Dermis blood vessel endothelial cell (primary cell): Measurements from ENCODE around the gene NR2C1. TPM values are rescaled to one million over a fixed set of nuclear protein-coding genes. Genes with fewer than 3 reads are reported as not detected.
A peak's percentile ranks its signal among the peaks of the same experiment; 100 is the strongest.
"Not testable (repeated sequence)": the region's sequence is repeated elsewhere in the genome, so short reads cannot be mapped to it uniquely, and the experiment has no call there.

Source experiments
- DNase-seq: peaks from one replicate; pipeline ENCODE4 v3.0.0; 2010
- total RNA-seq: library from RNA; depleted of rRNA; stranded (reverse); fragments of >200 nt; gene quantifications from 2 replicates; pipeline ENCODE4 v1.2.3, GENCODE V29; 2014

NR2C1 gene
- total RNA-seq, 1 donor from 2014 or later = 28.1 TPM

DNA sequence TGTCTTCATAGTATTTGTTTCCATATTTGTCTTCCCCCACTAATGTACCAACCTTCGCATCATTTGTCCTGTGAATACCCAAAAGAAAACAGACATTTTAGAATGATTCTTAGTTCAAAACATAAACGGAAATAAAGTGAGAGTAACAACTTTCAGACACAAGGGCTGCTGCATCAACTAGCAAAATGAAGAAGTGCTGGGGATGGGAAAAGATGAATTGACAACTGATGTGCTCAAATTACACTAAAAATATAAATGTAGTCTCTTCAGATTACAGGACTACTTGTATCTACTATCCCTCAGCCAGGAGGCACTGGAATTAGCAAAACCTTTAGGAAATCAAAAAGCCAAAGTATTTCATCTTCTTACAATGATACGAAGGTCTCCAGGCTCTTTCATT, 70.7 kb downstream of the NR2C1 start:
- peak; percentile 10 for DNase-seq

DNA sequence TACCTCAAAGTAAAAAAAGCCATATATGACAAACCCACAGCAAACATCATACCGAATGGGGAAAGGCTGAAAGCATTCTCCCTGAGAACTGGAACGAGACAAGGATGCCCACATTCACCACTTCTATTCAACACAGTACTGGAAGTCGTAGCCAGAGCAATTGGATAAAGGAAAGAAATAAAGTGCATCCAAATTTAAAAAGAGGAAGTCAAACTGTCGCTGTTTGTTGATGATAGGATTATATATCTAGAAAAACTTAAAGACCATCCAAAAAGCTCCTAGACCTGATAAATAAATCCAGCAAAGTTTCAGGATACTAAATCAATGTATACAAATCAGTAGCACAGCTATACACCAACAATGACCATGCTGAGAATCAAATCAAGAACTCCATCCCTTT, 75.1 kb downstream of the NR2C1 start:
- DNase-seq = no peak

DNA sequence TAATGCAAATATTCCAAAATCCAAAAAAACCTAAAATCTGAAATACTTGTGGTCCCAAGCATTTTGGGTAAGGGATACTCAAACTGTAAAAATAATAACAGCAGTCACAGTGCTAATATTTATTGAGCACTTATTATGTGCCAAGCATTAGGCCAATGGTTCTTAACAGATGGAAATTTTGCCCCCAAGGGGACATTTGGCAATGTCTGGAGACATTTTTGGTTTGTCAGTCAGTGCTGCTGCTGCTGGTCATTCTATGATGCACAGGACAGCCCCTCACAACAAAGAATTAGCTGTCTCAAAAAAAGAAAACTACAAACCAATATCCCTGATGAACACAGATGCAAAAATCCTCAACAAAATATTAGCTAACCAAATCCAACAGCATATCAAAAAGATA, 75.7 kb downstream of the NR2C1 start:
- DNase-seq = no peak

DNA sequence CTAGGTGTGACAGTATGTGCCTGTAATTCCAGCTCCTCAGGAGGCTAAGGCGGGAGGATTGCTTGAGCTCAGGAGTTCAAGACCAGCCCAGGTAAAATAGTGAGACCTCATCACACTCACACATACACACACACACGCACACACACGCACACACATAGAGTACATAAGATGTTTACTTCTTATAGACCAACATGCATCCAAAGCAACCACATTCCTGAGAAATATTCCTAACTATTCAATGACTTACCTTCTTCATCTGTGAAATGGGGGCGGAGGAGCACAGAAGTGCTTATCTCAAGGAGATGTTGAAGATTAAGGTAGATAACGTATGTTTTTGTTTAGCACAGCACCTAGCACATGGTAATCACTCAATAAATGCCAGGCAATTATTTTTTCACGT, 76.4 kb downstream of the NR2C1 start:
- DNase-seq = no peak

DNA sequence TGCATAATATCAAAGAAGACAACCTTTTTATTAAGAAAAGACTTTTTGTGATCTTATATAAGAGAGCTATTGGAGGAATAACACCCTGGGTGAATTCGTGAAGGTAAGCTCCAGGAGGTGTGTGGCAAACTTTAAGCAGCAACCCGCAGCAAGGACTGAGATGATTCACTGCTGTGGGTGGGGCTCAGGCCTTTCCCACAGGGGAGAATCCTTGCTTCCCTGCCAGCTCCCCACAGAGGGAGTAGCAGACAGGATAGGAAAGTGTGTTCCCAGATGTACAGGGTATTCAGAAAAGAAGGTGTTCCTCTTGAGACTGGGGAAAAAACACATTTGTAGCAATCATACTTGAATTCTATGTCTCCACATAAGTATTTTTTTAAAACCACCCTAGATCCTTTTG, 79.1 kb downstream of the NR2C1 start:
- peak; percentile 13 for DNase-seq

DNA sequence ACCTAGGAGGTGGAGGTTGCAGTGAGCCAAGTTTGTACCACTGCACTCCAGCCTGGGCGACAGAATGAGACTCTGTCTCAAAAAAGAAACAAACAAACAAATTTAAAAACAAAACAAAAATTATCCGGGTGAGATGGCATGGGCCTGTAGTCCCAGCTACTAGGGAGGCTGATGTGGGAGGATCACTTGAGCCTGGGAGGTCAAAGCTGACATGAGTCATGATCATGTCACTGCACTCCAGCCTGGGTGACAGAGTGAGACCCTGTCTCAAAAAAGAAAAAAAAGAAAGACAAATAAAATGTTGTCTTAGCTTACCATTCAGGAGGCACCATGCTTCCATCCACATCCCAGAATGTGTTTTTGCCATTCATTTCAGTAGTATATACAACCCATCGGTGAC, 79.6 kb downstream of the NR2C1 start:
- not testable (repeated sequence) for DNase-seq

DNA sequence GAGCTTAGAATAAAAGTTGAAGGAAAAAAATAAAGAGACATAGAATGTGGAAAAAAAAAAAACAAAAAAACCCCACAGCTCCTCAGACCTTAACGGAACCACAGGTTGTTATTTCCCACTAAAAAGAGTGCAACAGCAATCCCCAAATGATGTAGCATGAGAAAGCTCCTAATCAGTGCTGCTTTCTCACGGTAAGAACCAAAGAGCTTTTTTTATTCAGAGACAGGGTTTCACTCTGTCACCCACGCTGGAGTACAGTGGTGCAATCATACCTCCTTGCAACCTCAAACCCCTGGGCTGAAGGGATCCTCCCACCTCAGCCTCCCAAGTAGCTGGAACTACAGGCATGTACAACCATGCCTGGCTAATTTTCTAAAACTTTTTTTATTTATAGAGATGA, 83.2 kb downstream of the NR2C1 start:
- DNase-seq = no peak

DNA sequence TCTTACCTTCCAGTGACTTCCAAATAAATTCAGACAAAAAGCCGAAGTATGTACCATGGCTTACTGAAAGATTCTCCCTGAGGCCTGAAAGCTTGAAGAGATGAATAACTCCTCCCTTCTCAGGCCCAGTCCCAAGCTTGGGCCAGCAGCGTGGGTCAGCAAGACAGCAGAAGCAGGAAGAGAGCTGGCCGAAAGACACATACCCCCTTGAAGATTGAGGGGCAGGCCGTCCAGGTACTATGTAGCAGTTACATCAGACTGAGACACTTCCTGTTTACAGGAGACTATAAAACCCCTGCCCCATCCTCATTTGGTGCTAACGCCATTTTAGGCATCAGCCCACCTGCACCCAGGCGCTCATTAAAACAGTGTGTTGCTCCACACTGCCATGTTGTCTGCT, 84.9 kb downstream of the NR2C1 start:
- no peak for DNase-seq

DNA sequence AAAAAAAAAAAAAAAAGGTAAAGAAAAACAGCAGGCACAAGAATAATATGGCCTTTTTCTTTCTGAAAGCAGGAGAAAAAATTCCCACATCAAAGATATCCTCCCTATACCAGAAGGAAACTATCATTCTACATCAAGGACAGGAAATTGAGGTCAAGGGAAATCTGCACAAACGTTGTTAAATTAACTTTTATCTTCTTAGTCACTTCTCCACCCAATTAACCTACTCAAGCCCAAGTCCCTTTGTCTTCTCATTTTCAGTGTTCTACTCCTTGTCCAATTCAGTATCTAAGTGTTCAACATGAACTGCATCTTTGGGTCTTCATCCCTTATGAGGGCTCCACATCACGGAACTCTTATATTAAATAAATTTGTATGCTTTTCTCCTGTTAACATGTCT, 85.6 kb downstream of the NR2C1 start:
- DNase-seq = no peak

DNA sequence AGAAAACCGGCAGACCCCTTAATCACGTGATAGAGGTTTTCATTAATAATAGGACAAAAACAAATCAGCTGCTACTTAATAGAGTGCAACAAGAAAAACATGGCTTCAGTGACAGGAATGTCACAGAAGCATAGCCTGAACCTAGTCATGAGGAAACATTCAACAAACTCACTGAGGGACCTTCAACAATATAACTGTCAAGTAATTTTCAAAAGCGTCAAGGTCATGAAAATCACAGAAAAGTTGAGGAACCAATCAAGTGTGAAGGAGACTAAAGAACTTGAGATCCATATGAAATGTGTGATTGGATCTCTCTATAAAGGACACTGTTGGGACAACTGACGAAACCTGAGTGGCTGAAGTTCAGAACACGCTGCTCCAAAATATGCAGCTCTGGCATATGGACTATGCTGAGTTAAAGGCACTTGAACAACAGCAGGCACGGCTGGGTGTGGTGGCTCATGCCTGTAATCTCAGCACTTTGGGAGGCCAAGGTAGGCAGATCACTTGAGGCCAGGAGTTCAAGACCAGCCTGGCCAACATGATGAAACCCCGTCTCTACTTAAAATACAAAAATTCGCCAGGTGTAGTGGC, 86.2 kb downstream of the NR2C1 start:
- no peak for DNase-seq

DNA sequence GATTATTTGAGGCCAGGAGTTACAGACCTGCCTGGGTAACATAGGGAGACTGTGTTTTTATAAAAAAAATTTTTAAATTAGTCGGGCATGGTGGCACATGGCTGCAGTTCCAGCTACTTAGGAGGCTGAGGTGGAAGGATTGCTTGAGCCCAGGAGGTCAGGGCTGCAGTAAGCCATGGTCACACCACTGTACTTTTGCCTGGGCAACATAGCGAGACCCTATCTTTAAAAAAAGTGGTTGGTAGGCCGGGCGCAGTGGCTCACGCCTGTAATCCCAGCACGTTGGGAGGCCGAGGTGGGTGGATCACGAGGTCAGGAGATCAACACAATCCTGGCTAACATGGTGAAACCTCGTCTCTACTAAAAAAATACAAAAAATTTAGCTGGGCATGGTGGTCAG, 88.3 kb downstream of the NR2C1 start:
- DNase-seq = not testable (repeated sequence)

DNA sequence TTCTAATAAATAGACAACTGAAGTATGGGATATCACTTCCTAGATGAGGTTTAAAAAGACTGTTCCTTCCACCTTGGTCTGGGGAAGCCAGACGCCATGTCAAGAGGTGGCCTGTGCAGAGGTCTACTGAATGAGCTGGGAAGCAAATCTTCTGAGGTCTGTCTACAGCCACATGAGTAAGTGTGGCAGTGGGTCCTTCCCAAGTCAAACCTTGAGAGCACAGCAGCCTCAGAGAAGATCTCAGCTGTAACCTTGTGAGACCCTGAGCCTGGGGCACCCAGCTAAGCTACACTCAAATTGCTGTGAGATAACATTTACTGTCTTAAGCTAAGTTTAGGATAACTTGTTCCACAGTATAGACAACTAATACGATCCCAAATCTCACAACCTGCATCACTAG, 90.1 kb downstream of the NR2C1 start:
- DNase-seq = no peak

DNA sequence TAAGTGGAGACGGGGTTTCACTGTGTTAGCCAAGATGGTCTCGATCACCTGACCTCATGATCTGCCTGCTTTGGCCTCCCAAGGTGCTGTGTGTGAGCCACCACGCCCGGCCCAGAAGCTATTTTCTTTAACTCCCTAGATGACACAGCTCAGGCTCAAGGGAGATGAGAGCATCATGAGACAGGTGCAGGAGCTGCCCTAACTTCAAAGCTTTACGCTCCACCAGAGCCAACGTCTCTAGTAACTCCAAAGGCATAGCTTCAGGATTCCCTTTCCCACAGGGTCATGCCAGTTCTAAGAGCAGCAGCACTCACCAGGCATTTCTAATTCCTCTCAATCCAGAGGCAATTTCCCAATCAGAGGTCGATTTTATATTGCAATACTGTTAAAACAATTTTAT, 91.0 kb downstream of the NR2C1 start:
- DNase-seq = no peak

DNA sequence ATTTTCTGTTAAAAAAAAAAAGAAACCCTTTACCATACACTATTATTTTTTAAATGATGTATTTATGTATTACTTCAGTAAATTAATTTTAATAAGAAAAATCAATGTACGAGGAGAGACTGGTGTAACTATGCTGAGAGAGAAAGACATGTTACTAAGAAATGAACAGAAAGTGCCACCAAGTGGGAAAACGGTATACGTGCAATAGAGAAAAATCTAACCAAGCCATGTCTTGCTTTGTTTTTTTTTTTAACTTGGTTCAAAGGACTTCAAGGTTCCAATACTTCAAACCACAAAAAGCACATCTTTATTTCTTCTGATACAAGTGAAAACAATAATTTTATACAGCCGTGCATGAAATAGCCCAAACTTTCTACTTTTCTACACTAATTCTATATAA, 92.8 kb downstream of the NR2C1 start:
- DNase-seq = peak; percentile 55

DNA sequence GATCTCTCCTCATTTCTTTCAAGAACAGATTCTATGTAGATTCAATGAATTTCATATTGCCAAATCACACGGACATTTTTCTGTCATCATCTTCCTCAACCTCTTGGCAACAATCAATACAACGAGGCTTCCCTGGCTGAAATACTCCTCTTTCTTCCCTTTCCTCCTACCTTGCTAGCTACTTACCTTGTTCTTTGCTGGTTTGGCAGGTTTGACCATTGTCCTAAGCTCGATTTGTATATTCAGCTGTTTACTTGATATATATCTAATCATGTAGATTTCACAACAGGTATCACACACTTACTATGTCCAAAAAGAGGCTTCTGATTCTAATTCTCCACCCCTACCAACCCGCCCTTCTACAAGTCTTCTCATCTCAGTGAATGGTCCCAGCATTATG, 93.5 kb downstream of the NR2C1 start:
- no peak for DNase-seq

DNA sequence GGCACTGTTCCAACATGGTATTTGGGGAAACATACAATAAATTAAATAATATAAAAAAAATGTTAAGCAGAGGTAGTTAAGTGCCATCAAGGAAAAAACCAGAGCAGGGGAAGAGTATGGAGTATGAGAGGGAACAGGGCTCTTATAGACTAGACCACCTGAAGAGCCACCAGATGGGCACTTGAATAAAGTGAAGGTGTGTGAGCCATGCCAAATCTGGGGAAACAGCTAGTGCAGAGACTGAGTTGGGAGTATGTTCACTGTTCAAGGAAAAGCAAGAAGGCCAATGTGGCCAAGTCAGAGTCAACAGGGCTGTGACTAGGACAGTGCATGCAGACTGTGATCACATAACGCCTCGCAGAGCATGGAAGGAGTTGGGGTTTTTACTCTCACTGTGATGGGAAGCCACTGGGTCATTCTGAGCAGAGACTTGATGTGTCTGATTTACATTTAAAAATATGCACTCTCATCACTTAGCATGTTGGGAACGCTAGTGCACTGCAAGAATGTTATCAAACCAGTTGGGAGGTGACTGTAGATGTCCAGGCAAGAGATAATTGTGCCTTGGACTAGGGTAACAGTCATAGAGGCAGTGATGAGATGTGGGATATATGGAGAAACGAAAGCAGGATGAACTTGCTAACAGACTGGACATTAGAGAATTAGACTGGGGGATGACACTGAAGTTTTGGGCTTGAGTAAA, 95.5 kb downstream of the NR2C1 start:
- DNase-seq = no peak

DNA sequence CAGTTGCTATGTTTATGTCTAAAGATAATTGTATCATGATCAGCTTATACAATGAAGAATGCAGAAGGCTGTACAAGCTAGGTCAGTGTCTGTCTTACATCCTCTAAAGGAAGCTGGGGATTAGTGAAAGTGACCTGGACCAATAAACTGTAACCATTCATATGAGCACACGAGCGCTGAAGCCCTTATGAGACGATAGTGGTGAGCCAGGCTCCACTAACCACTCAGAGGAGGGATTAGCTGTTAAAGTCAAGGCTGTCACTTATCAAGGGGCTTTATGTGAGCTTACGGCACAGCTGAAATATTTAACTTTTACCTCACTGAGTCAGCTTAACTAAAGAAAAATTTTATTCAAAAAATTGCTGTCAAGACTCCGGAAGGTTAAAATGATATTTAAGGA, 100.2 kb downstream of the NR2C1 start:
- DNase-seq = no peak

DNA sequence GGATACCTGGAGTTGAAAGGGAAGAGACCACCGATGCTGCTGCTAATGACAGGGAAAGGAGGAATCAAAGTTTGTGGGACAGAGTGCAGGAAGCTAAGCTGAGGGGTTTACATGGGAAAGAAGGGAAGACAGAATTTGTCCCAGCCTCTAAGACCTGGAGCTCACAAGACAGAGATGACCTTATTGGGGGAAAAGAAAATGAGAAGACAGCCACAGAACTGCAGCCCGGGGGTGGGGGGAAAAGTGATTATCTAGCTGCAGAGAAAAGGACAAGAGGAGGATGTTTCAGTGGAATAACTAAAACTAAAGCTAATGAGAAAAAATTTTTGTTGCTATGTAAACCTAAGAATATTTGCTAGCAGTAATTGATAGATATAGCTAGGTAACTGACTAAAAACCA, 100.6 kb downstream of the NR2C1 start:
- DNase-seq = no peak

DNA sequence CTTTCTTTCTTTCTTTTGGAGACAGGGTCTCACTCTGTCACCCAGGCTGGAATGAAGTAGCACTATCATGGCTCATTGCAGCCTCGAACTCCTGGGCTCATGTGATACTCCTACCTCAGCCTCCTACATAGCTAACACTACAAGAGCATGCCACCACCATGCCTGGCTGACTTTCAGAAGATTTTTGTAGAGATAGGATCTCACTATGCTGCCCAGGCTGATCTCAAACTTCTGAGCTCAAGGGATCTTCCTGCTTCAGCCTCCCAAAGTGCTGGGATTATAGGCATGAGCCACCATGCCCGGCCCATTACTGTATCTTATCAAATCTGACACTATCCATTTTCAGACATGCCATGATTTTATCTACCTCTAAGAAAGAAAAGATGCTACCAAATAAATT, 101.5 kb downstream of the NR2C1 start:
- DNase-seq = no peak

DNA sequence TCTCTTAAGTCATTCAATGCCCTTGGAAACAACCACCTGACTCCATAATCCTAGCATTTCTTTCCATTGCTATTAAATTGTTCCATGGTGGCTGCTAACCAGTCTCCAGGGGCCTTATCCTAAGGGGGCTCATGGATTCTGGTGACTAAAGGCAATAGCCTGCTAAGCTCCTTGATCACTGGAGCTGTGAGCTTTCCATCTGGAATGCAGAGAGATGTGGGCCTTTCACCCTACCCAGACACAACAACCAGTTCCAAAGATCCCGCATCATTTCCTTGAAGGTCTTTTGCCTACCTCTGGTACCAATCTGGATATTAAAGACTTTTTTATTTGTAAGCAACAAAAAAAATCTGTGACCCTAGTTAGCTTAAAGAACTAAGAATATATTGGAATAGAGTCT, 102.9 kb downstream of the NR2C1 start:
- no peak for DNase-seq

Other genes starting within 250 kb of the NR2C1 start
- 125 and 164 TPM in 2 replicates for gene NDUFA12, start 69.9 kb downstream of the NR2C1 start, total RNA-seq
- gene FGD6, start 143.8 kb upstream of the NR2C1 start, total RNA-seq = 19.6 and 27.0 TPM in 2 replicates
- gene VEZT, start 144.2 kb upstream of the NR2C1 start, total RNA-seq = 96.7 and 134 TPM in 2 replicates